HepG2 (cell line): ENCODE results near the gene ESR1. TPM values are rescaled to one million over a fixed set of nuclear protein-coding genes. Genes with fewer than 3 reads are reported as not detected.

ENCODE experiments used
- ATAC-seq: fragments of 200-7000 bp; cut with Tn5 transposase; 3 replicates; pipeline ENCODE4 v1.9.1; 2020; ENCODE audit warnings: mild to moderate bottlenecking, moderate library complexity
- BruUV-seq: library from RNA; stranded (reverse); fragments of 400-500 nt; replicated peaks from 2 replicates; lab custom pipeline; 2021; lab: Mats Ljungman, UMichigan
- CTCF ChIA-PET: fragments of 300-600 bp; formaldehyde crosslinking; extraction: SDS; loops from one replicate; lab custom pipeline; 2021; ENCODE audit warnings: low total read pairs, inconsistent platforms, low intra/inter-chr PET ratio; lab: Yijun Ruan, JAX
- POLR2A ChIA-PET: fragments of 350-600 bp; sonication (Branson Sonifier 250); formaldehyde crosslinking; loops from one replicate; lab custom pipeline; 2020; ENCODE audit warnings: antibody characterized with exemption, inconsistent platforms; lab: Yijun Ruan, JAX
- DNase-seq: peaks from one replicate; pipeline ENCODE4 v3.0.0-alpha.2; 2015; ENCODE audit warnings: low spot score
- FAIRE-seq: peaks from 3 replicates; lab custom pipeline; 2011; peaks lifted over from hg19 to GRCh38; lab: Jason Lieb, UNC
- H2AFZ ChIP-seq: one replicate; pipeline ENCODE4 v1.6.1; 2011; ENCODE audit warnings: low read length, inconsistent platforms
- H3K27ac ChIP-seq: fragments of 300-600 bp; 3 replicates; pipeline ENCODE4 v1.8.0; 2011; ENCODE audit warnings: mixed run types, mild to moderate bottlenecking, mixed read lengths, low read length, inconsistent platforms; ENCODE audit not compliant: insufficient read depth; ENCODE audit errors: extremely low read length
- H3K27me3 ChIP-seq, 2 experiments: fragments of 200-600 bp in 1 of 2; 2 replicates in 1 of 2; 3 replicates in 1 of 2; pipeline versions ENCODE4 v1.6.0 to v1.8.0; 2011; ENCODE audit warnings: low read length in 2 of 2, mild to moderate bottlenecking in 2 of 2, moderate library complexity in 2 of 2, inconsistent platforms in 1 of 2; ENCODE audit not compliant: insufficient read depth in 2 of 2, control insufficient read depth in 1 of 2
- H3K36me3 ChIP-seq, 2 experiments: fragments of 200-600 bp in 1 of 2; replicated peaks in 1 of 2; 2 replicates in 1 of 2; 3 replicates in 1 of 2; pipeline versions ENCODE4 v1.5.1 to v1.8.0; 2011; ENCODE audit warnings: low read length in 2 of 2, inconsistent platforms in 1 of 2; ENCODE audit not compliant: insufficient read depth in 2 of 2, control insufficient read depth in 1 of 2
- H3K4me1 ChIP-seq: 2 replicates; pipeline ENCODE4 v1.5.1; 2012; ENCODE audit warnings: low read length, inconsistent platforms; ENCODE audit not compliant: insufficient read depth
- H3K4me2 ChIP-seq: 2 replicates; pipeline ENCODE4 v1.6.0; 2011; ENCODE audit warnings: low read depth, low read length, inconsistent platforms
- H3K4me3 ChIP-seq, 3 experiments: fragments of 200-600 bp in 1 of 3; sonication (generic), shearing (Covaris generic) in 1 of 3; replicated peaks in 1 of 3; 2 replicates each; pipeline ENCODE4 v1.5.1; 2011 to 2016; ENCODE audit warnings: low read length in 3 of 3, inconsistent platforms in 2 of 3, low read depth in 2 of 3, mild to moderate bottlenecking in 2 of 3, control low read depth in 1 of 3, mixed read lengths in 1 of 3; ENCODE audit not compliant: insufficient read depth in 1 of 3
- H3K79me2 ChIP-seq: one replicate; pipeline ENCODE4 v1.6.1; 2011; ENCODE audit warnings: low read length, inconsistent platforms; ENCODE audit not compliant: insufficient read depth
- H3K9ac ChIP-seq: 2 replicates; pipeline ENCODE4 v1.6.0; 2011; ENCODE audit warnings: mild to moderate bottlenecking, low read depth, low read length, inconsistent platforms; ENCODE audit not compliant: insufficient read depth
- H3K9me3 ChIP-seq: 2 replicates; pipeline ENCODE4 v1.5.1; 2012; ENCODE audit warnings: mild to moderate bottlenecking, low read length
- H4K20me1 ChIP-seq: 2 replicates; pipeline ENCODE4 v1.6.0; 2011; ENCODE audit warnings: inconsistent platforms, mild to moderate bottlenecking, low read length, moderate library complexity; ENCODE audit not compliant: insufficient read depth
- EZH2 ChIP-seq: conservative IDR thresholded peaks from 2 replicates; pipeline ENCODE4 v1.6.1; 2012; ENCODE audit warnings: mild to moderate bottlenecking, low read depth, low read length, moderate library complexity
- HNF4A ChIP-seq: sonication (generic); formaldehyde crosslinking; IDR thresholded peaks from 2 replicates; pipeline ENCODE4 v1.4.0; 2020; ENCODE audit warnings: missing genetic modification reagents
- HNRNPK ChIP-seq: fragments of 200-400 bp; formaldehyde crosslinking; IDR thresholded peaks from 2 replicates; pipeline ENCODE4 v1.6.1; 2018; ENCODE audit warnings: low read length, low read depth, moderate library complexity, mild to moderate bottlenecking; ENCODE audit not compliant: poor library complexity, severe bottlenecking
- IRF9 ChIP-seq: sonication (generic); formaldehyde crosslinking; IDR thresholded peaks from 2 replicates; pipeline ENCODE4 v1.8.0; 2022; ENCODE audit warnings: missing genetic modification reagents, mild to moderate bottlenecking, borderline replicate concordance
- MLXIP ChIP-seq: sonication (generic); formaldehyde crosslinking; IDR thresholded peaks from 2 replicates; pipeline ENCODE4 v1.9.0; 2021; ENCODE audit warnings: missing genetic modification reagents, borderline replicate concordance
- MYPOP ChIP-seq: sonication (generic); formaldehyde crosslinking; IDR thresholded peaks from 2 replicates; pipeline ENCODE4 v1.8.1; 2023; ENCODE audit warnings: mild to moderate bottlenecking, moderate library complexity, missing genetic modification reagents
- PLSCR1 ChIP-seq: sonication (generic); formaldehyde crosslinking; IDR thresholded peaks from 2 replicates; pipeline ENCODE4 v1.5.0; 2020; ENCODE audit warnings: missing genetic modification reagents, mild to moderate bottlenecking, borderline replicate concordance
- SMAD9 ChIP-seq: sonication (generic); formaldehyde crosslinking; IDR thresholded peaks from 2 replicates; pipeline ENCODE4 v1.5.1; 2020; ENCODE audit warnings: mild to moderate bottlenecking, missing genetic modification reagents
- STAT5B ChIP-seq: sonication (generic); formaldehyde crosslinking; IDR thresholded peaks from 2 replicates; pipeline ENCODE4 v1.4.0; 2020; ENCODE audit warnings: missing genetic modification reagents
- YEATS2 ChIP-seq: sonication (generic); formaldehyde crosslinking; IDR thresholded peaks from 2 replicates; pipeline ENCODE4 v1.4.0; 2020; ENCODE audit warnings: missing genetic modification reagents, borderline replicate concordance
- ZMYM4 ChIP-seq: sonication (generic); formaldehyde crosslinking; IDR thresholded peaks from 2 replicates; pipeline ENCODE4 v1.8.1; 2023; ENCODE audit warnings: mild to moderate bottlenecking, missing genetic modification reagents
- ZNF280D ChIP-seq: sonication (generic); formaldehyde crosslinking; IDR thresholded peaks from 2 replicates; pipeline ENCODE4 v1.5.1; 2020; ENCODE audit warnings: mild to moderate bottlenecking, missing genetic modification reagents
- ZNF660 ChIP-seq: sonication (generic); formaldehyde crosslinking; IDR thresholded peaks from 2 replicates; pipeline ENCODE4 v1.5.1; 2020; ENCODE audit warnings: mild to moderate bottlenecking, low read depth, missing genetic modification reagents, borderline replicate concordance
- ZNF678 ChIP-seq: sonication (generic); formaldehyde crosslinking; IDR thresholded peaks from 2 replicates; pipeline ENCODE4 v1.4.0; 2020; ENCODE audit warnings: mild to moderate bottlenecking, missing genetic modification reagents
- WGBS: methylation state at CpG from one replicate; pipeline ENCODE4 v1.1.6; 2017; ENCODE audit warnings: low lambda C conversion rate; 5-methylcytosine and 5-hydroxymethylcytosine counted together
- in situ Hi-C: cut with HindIII; loops from 2 replicates; pipeline ENCODE4 v1.10.0; 2017; ENCODE audit warnings: low pct_unique_long_range_greater_than_20kb; ENCODE audit not compliant: extremely low pct_ligation_motif_present
- intact Hi-C: fragments of 100-400 bp; cut with micrococcal nuclease; formaldehyde crosslinking; loops from one replicate; pipeline ENCODE4 v1.10.0; 2022; ENCODE audit not compliant: unreplicated experiment
- polyA plus RNA-seq, 8 experiments: library from polyadenylated mRNA; depleted of rRNA in 3 of 8; stranded (reverse) in 7 of 8; unstranded in 1 of 8; fragments of >200 nt; fragmentation: Illumina TruSeq in 4 of 8; extraction: Trizol in 4 of 8; gene quantifications; 2 replicates each; pipeline versions ENCODE4 v1.2.1 to v1.2.3, GENCODE V29; 2011 to 2016; ENCODE audit warnings: low read depth in 4 of 8, missing spikeins in 1 of 8, mixed read lengths in 1 of 8; ENCODE audit not compliant: insufficient read depth in 1 of 8
- total RNA-seq, 5 experiments: library from RNA; depleted of rRNA; stranded (reverse); fragments of >200 nt; fragmentation: Illumina TruSeq; extraction: Trizol; gene quantifications; 2 replicates each; pipeline ENCODE4 v1.2.3, GENCODE V29; 2016; ENCODE audit warnings: low read depth in 1 of 5

Gene ESR1
- total and polyA plus RNA-seq, 2 of the 13 experiments (the other 11 are each of a cell fraction or from before 2014, with no cell fraction given): not detected

- intact Hi-C loops (no loop called here), in situ Hi-C loops (no loop called here)
- no peak overlapping the region for H3K4me3 ChIP-seq
- H3K27me3 ChIP-seq: no peaks in the 10 kb centered on the region
- WGBS: 0% methylated on average over 3 of the region's 3 CpGs
- FAIRE-seq (no peak), DNase-seq (no peak), ATAC-seq (no peak)
- no peaks in the 10 kb centered on the region for H3K79me2 ChIP-seq
- H2AFZ ChIP-seq: no peak overlapping the region
- no peaks in the 10 kb centered on the region for H4K20me1 ChIP-seq
- BruUV-seq: no TSS peak
- H3K27ac ChIP-seq: no peak overlapping the region
- no peaks in the 10 kb centered on the region for H3K4me1 ChIP-seq
- no peak overlapping the region for H3K4me2 ChIP-seq
- TF ChIP-seq ZNF280D (CRISPR knock-in tag): no peak
- no peak for TF ChIP-seq ZNF660 (CRISPR knock-in tag)
- TF ChIP-seq STAT5B (CRISPR knock-in tag): no peak
- no peak for TF ChIP-seq HNF4A (CRISPR knock-in tag)
- no peak for TF ChIP-seq PLSCR1 (CRISPR knock-in tag)
- no peak for TF ChIP-seq YEATS2 (CRISPR knock-in tag)
- no peak for TF ChIP-seq MLXIP (CRISPR knock-in tag)
- TF ChIP-seq HNRNPK: no peak
- TF ChIP-seq SMAD9 (CRISPR knock-in tag): no peak
- no peak for TF ChIP-seq ZMYM4 (CRISPR knock-in tag)
- no peak for TF ChIP-seq EZH2
- TF ChIP-seq ZNF678: no peak
- no peak for TF ChIP-seq IRF9
- no peak for TF ChIP-seq MYPOP (CRISPR knock-in tag)
- ChIA-PET CTCF (no interaction called here), POLR2A (no interaction called here)
- no peaks in the 10 kb centered on the region for H3K36me3 ChIP-seq
- no peak overlapping the region for H3K9ac ChIP-seq
- no peaks in the 10 kb centered on the region for H3K9me3 ChIP-seq
These were observed 108.6 kb downstream of the ESR1 start for GRCh38 chr6:151916075-151916474.
